NCI-H345 treated with DMSO at 0.1 percent for 48 hours (cell line): Measurements from ENCODE around the gene GAA.
A peak's percentile ranks its signal among the peaks of the same experiment; 100 is the strongest.

Source experiments
- DNase-seq: peaks from one replicate; lab custom pipeline; 2025; ENCODE audit not compliant: unreplicated experiment; lab: John Stamatoyannopoulos, UW

GAA gene

GRCh38 chr17:80101011-80101945 lies at the start of gene GAA:
Gene GAA, plus strand, starts transcription at chr17:80101581. Its CDS starts 3,006 bp downstream, at chr17:80104587.
- DNase-seq: peak; percentile 91

GRCh38 chr17:80051681-80052080 lies 49.7 kb upstream of the GAA start:
- no peak for DNase-seq

- DNase-seq: no peak
Measured at GRCh38 chr17:80053102-80053501, 48.3 kb upstream of the GAA start.

DNA sequence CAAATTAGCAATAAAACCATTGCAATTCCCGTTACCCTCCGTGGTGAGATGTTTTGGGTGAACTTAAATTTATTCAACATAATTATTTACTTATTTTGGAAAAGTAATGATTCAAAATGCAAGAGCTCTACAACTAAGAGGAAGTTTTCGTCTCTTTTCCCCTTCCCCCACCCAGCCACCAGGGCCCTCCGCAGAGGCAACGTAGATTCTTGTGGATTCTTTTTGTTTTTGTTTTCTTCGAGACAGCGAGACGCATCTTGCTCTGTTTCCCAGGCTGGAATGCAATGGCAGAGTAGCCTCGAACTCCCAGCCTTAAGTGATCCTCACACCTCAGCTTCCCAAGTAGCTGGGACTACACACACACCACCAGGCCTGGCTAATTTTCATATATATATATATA lies 45.8 kb upstream of the GAA start:
- no peak for DNase-seq

DNA sequence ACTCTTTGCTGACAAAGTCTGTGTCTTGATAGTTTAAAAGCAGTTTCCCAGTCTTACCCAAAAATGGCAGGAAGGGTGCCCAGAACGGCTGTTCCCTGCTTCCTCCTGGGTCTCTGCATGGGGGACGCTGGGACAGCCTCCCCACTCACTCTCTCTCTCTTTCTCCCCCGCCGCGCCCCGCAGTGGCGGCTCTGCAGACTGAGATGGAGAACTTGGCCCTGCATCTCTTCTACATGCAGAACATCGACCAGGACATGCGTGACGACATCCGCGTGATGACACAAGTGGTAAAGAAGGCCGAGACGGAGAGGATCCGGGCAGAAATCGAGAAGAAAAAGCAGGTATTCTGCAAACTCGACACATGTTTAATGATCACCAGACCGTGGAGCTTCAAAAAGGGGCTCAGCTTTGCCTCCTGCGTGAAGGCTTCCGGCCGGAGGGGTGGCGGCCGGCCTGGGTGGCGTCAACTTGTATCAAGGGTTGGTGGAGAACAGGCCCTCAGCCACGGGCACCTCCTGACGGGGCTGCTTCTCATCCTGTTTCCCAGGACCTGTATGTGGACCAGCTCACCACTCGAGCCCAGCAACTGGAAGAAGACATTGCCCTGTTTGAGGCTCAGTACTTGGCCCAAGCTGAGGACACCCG lies 42.9 kb upstream of the GAA start:
- DNase-seq: no peak

GRCh38 chr17:80060644-80061043 lies 40.7 kb upstream of the GAA start:
- no peak for DNase-seq

DNA sequence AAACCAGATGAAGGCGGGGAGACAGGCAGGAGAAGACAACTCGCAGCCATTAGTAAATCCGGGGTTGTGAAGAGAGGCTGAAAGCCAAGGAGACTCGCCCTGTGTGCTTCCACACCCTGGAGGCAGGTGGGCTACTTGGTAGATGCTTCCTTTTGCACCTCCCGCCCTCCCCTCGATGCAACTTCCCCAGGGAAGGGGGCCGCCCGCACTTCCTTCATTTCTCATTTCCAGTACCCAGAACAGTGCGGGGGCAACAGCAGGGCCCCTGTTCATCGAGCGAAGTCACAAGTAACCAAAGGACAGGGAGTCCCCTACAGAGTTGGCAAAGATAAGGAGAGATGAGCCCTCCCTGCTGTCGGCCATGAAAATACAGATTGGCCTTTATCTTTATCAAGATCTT lies 40.0 kb upstream of the GAA start:
- no peak for DNase-seq

DNA sequence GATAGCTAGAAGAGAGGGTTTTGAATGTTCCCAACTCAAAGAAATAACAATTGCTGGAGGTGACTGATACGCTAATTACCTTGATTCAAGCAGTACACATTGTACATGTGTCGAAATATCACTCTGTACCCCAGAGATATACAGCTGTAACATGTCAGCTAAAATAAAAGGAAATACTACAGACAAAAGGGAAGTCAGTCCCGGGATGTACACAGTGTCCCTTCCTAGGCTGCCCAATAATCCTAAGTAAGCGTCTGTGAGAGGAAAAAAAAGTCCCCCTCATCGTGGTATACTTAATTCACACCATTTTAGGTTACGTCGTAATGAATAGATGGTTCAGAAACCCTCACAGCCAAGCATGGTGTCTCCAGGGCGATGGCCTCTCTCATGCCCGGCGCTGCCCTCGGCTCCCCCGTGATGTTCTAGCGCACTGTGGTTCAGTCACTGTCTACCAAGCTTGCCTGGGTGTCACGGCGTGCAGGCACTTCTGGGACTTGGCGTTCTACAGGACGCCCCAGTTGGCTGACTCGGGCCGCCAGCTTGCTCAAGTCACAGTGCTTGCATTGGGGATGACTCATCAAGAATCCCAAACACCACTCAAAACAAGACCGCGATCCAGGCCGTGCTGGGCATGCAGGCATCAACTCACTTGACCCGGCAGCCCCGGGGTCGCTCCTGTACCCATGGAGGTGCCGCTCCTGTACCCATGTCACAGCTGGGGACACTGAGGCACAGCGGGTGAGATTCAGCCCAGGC lies 37.4 kb upstream of the GAA start:
- DNase-seq: no peak

GRCh38 chr17:80064696-80065095 lies 36.7 kb upstream of the GAA start:
- no peak for DNase-seq

DNA sequence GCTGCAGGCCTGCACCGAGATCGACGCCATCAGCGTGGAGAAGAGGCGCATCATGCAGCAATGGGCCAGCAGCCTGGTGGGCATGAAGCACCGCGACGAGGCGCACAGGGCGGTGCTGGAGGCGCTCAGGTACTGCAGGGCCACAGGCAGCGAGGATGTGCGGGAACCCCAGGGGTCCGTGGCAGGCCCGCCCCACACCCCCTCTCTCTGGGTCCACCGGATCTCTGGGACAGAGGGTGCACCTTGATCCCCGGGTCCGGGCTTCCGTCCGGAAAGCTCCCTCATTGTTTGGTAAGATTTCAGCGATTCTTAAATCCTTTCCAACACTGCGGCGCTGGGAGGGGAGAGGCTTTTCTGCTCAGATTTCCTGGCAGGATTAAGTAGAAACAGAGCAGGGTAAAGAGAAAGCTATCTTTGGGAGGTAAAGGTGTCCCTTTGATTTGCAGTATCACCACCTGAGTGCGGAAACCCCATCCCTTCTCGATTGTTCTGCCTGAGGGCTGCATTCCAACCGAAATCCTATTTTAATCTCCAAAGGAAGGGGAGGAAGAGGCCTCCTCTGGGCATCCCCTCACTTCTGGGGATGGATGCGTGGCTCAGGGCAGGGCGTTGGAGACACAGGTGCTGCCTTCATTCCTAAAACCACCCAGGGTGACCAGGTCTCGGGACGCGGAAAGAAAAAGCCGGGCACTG lies 35.8 kb upstream of the GAA start:
- DNase-seq: no peak

DNA sequence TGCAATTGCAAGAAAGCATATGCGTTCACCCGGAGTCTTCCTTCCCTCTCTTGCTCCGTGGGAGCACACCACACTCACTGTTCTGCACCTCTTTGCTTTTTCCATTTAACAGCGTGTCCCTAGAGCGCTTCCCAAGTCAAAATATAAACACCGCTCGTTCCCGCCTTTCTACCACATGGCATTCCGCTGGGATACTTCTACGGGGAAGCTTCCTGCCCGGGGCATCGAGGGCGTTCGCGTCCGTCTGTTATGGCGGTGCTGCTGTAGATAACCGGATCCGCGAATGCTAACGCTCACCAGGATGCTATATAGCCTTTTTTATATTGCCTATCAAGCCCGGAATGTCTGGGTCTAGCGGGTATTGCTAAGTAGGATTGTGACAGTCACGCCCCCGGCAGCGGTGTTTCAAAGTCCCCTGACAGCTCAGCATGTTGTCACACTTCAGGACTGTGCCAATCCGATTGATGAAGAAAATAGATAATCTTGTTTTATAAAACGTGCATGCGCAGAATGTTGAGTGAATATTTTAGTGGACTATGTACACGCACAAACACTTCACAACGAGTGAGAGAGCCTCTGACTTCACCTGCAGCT lies 33.9 kb upstream of the GAA start:
- no peak for DNase-seq

- no peak for DNase-seq
Measured at GRCh38 chr17:80068301-80069222, 32.8 kb upstream of the GAA start.

DNA sequence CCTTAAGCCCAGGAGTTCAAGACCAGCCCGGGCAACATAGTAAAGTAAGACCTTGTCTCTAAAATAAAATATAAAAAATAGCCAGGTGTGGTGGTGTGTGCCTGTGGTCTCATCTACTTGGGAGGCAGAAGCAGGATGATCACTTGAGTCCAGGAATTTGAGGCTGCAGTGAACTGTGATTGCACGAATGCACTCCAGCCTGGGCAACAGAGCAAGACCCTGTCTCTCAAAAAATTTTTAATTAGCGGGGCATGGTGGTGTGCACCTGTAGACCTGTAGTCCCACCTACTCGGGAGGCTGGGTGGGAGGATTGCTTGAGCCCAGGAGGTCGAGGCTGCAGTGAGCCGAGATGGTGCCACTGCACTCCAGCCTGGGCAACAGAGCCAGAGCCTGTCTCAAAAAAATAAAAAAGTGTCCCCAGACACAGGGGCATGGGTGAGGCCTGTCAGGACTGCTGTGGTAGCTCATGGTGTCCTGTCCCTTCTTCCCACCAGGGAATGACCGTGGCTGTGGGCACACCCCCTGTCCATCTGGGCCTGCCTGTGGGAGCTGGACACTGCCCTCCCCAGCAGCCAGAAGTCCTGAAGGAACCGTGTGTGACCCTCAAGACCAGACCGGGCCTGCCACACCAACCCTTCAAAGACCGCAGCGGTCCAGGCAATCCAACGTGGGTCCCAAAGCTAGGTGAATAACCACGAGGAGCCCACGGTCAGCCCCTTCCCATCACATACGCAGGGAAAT lies 30.8 kb upstream of the GAA start:
- no peak for DNase-seq

GRCh38 chr17:80071116-80071841 lies 30.1 kb upstream of the GAA start:
- no peak for DNase-seq

GRCh38 chr17:80072410-80072809 lies 29.0 kb upstream of the GAA start:
- no peak for DNase-seq

GRCh38 chr17:80080081-80080480 lies 21.3 kb upstream of the GAA start:
- DNase-seq: no peak

DNA sequence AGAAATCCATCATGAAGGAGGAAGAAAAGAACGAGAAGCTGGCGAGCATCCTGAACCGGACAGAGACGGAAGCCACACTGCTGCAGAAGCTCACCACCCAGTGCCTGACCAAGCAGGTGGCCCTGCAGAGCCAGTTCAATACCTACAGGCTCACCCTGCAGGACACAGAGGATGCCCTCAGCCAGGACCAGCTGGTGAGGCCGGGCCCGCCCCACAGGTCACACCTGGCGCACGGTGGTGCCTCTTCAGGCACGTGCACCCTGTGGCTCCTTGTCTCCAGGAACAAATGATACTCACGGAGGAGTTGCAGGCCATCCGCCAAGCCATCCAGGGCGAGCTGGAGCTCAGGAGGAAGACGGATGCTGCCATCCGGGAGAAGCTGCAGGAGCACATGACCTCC lies 19.8 kb upstream of the GAA start:
- DNase-seq: no peak

- DNase-seq: peak; percentile 49
Measured at GRCh38 chr17:80082403-80083135, 18.8 kb upstream of the GAA start.
